K562 (cell line): Measurements from ENCODE around the gene CRADD. TPM values are rescaled to one million over a fixed set of nuclear protein-coding genes. Genes with fewer than 3 reads are reported as not detected.
A peak's percentile ranks its signal among the peaks of the same experiment; 100 is the strongest.

Experiments
- BCOR ChIP-seq: fragments of 450-650 bp; IDR thresholded peaks from 2 replicates; pipeline ENCODE4 v1.6.1; 2016
- CEBPB ChIP-seq: fragments of 450-650 bp; IDR thresholded peaks from 2 replicates; pipeline ENCODE4 v1.6.1; 2016; ENCODE audit warnings: missing genetic modification characterization, missing compliant biosample characterization
- CXXC5 ChIP-seq: fragments of 250-450 bp; sonication (Bioruptor Pico); IDR thresholded peaks from 2 replicates; pipeline ENCODE4 v1.8.0; 2022; ENCODE audit warnings: inconsistent platforms, mild to moderate bottlenecking, moderate library complexity
- FOXJ2 ChIP-seq: fragments of 200-800 bp; sonication (Bioruptor generic); IDR thresholded peaks from 2 replicates; pipeline ENCODE4 v1.6.1; 2016; ENCODE audit warnings: missing genetic modification characterization, missing compliant biosample characterization
- GABPB2 ChIP-seq: fragments of 250-450 bp; sonication (Bioruptor Pico); conservative IDR thresholded peaks from 2 replicates; pipeline ENCODE4 v1.5.1; 2021; ENCODE audit warnings: mild to moderate bottlenecking
- GATAD2A ChIP-seq: fragments of 450-650 bp; IDR thresholded peaks from 2 replicates; pipeline ENCODE4 v1.6.1; 2017
- NBN ChIP-seq: fragments of 450-650 bp; IDR thresholded peaks from 2 replicates; pipeline ENCODE4 v1.6.1; 2016; ENCODE audit warnings: low read depth, mild to moderate bottlenecking
- NR4A1 ChIP-seq, 2 experiments: fragments of 250-450 bp in 1 of 2; fragments of 450-650 bp in 1 of 2; sonication (Bioruptor Pico) in 1 of 2; IDR thresholded peaks; 2 replicates each; pipeline versions ENCODE4 v1.4.0 to v1.6.1; 2016 to 2020; ENCODE audit warnings: mild to moderate bottlenecking in 2 of 2, missing compliant biosample characterization in 1 of 2, missing genetic modification characterization in 1 of 2, moderate library complexity in 1 of 2
- RAD21 ChIP-seq, 2 experiments: fragments of 250-450 bp in 1 of 2; fragments of 450-650 bp in 1 of 2; sonication (Bioruptor Pico) in 1 of 2; formaldehyde crosslinking in 1 of 2; IDR thresholded peaks in 1 of 2; conservative IDR thresholded peaks in 1 of 2; 2 replicates each; pipeline versions ENCODE4 v1.4.0 to v1.8.0; 2020 to 2022; ENCODE audit warnings: mild to moderate bottlenecking in 2 of 2, moderate library complexity in 1 of 2
- SIN3A ChIP-seq, 2 experiments: fragments of 150-350 bp in 1 of 2; IDR thresholded peaks; 2 replicates each; pipeline ENCODE4 v1.6.1; 2011 to 2016; ENCODE audit warnings: borderline replicate concordance in 2 of 2, low read depth in 2 of 2, low read length in 2 of 2, mild to moderate bottlenecking in 2 of 2, moderate library complexity in 2 of 2; ENCODE audit not compliant: control insufficient read depth in 1 of 2
- TEAD4 ChIP-seq, 2 experiments: sonication (generic) in 1 of 2; formaldehyde crosslinking in 1 of 2; IDR thresholded peaks; 2 replicates each; pipeline versions ENCODE4 v1.6.1 to v1.8.0; 2012 to 2022; ENCODE audit warnings: borderline replicate concordance in 1 of 2, inconsistent platforms in 1 of 2, low read length in 1 of 2, mild to moderate bottlenecking in 1 of 2, missing genetic modification reagents in 1 of 2
- ZFP1 ChIP-seq: fragments of 450-650 bp; formaldehyde crosslinking; IDR thresholded peaks from 2 replicates; pipeline ENCODE4 v1.4.0; 2020; ENCODE audit warnings: mild to moderate bottlenecking, mixed read lengths
- ZNF583 ChIP-seq: fragments of 250-450 bp; sonication (Bioruptor Pico); IDR thresholded peaks from 2 replicates; pipeline ENCODE4 v1.4.0; 2020
- polyA plus RNA-seq, 8 experiments: library from polyadenylated mRNA; depleted of rRNA in 4 of 8; stranded (reverse) in 5 of 8; unstranded in 3 of 8; fragments of >200 nt; fragmentation: Nextera tagmentation in 2 of 8; fragmentation: Illumina TruSeq in 1 of 8; extraction: Ambion mirVana in 2 of 8; extraction: Trizol in 1 of 8; gene quantifications; 2 replicates each; pipeline versions ENCODE4 v1.2.1 to v1.2.3, GENCODE V29; 2011 to 2014; ENCODE audit warnings: inconsistent platforms in 1 of 8, missing spikeins in 1 of 8
- total RNA-seq, 7 experiments: library from RNA; depleted of rRNA in 6 of 7; stranded (reverse); fragments of >200 nt in 6 of 7; fragmentation: Illumina TruSeq in 2 of 7; extraction: Trizol in 2 of 7; gene quantifications; 2 replicates each; pipeline versions ENCODE4 v1.2.1 to v1.2.3, GENCODE V29; 2011 to 2021; ENCODE audit warnings: low replicate concordance in 1 of 7
- TF ChIP-seq, protein P1 (sequence below): fragments of 200-400 bp; formaldehyde crosslinking; IDR thresholded peaks from 2 replicates; pipeline ENCODE4 v1.6.1; 2017; ENCODE audit warnings: mild to moderate bottlenecking, low read depth, low read length, moderate library complexity
- TF ChIP-seq, protein P2 (sequence below), 2 experiments: fragments of 450-650 bp; IDR thresholded peaks; 2 replicates each; pipeline ENCODE4 v1.6.1; 2016
- TF ChIP-seq, protein P3 (sequence below): fragments of 250-450 bp; sonication (Bioruptor Pico); IDR thresholded peaks from 2 replicates; pipeline ENCODE4 v1.4.0; 2020
- TF ChIP-seq, protein P4 (sequence below), 3 experiments: fragments of 200-800 bp in 1 of 3; fragments of 250-450 bp in 1 of 3; fragments of 450-650 bp in 1 of 3; sonication (Bioruptor Pico) in 1 of 3; sonication (Bioruptor generic) in 1 of 3; formaldehyde crosslinking in 1 of 3; IDR thresholded peaks; 2 replicates each; pipeline versions ENCODE4 v1.6.1 to v1.8.0; 2016 to 2022; ENCODE audit warnings: mild to moderate bottlenecking in 2 of 3, missing genetic modification characterization in 2 of 3, missing compliant biosample characterization in 1 of 3, moderate library complexity in 1 of 3

Gene CRADD
- total and polyA plus RNA-seq, 9 of the 15 experiments (the other 6 are each of a cell fraction or from before 2014, with no cell fraction given): 20.5 to 41.1 (median 25.9) TPM

DNA sequence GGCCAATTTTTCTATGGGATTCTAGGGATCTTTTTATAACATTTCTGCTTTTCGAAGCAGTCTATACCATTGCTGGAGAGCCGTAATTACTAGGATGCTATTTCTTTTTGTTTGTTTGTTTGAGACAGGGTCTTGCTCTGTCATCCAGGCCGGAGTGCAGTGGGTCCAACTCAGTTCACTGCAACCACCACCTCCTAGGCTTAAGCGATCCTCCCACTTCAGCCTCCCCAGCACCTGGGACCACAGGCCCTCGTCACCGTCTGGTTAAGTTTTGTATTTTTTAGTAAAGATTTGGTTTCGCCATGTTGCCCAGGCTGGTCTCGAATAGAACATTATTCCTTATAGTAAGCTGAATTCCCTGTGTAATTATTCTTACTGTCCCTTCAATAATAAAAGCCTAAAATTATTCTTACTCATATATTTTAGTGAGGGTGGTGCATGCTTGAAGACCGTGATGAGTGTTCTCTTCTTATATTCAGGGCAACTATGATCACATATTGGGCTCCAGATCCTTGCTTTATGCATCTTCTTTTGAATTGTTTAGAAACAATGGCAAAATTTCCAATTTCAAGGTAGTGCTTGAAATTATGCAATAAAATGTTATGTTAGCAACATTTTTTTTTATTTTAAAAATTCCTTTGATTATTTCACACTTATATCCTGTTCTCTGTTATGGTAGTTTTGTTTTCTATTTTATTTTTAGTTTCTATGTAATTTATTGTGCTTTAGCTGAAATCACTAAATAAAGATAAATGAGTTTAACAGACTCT, 66.2 kb downstream of the CRADD start (continued):
- TF ChIP-seq NR4A1 (CRISPR knock-in tag; IDR thresholded peaks at IDR 0.05) (no peak), NR4A1 (tag; IDR thresholded peaks at IDR 0.05) (no peak), SIN3A (IDR thresholded peaks at IDR 0.05; ENCODE audit: borderline replicate concordance in 2 of 2, control insufficient read depth in 1 of 2, low read depth in 2 of 2, low read length in 2 of 2) (no peak), GATAD2A (no peak), BCOR (no peak), GABPB2 (no peak), NBN (peak; percentile 41; the same call in 1 of the 2 replicates), RAD21 (CRISPR knock-in tag; conservative IDR thresholded peaks at IDR 0.05 in 1 of 2, IDR thresholded peaks at IDR 0.05 in 1 of 2) (0 out of 4 replicates have a peak, but pooled peaks of 1 of the 2 experiments have one; percentile 7), TEAD4 (IDR thresholded peaks at IDR 0.05; ENCODE audit: low read length) (no peak), TEAD4 (CRISPR knock-in tag; IDR thresholded peaks at IDR 0.05; ENCODE audit: borderline replicate concordance) (no peak), FOXJ2 (tag) (no peak), ZFP1 (CRISPR knock-in tag) (no peak), ZNF583 (CRISPR knock-in tag) (peak; percentile 41; the same call in 1 of the 2 replicates), CXXC5 (CRISPR knock-in tag) (peak; percentile 27; the same call in 1 of the 2 replicates), CEBPB (tag) (peak; percentile 61)
- TF ChIP-seq, protein P1, sequence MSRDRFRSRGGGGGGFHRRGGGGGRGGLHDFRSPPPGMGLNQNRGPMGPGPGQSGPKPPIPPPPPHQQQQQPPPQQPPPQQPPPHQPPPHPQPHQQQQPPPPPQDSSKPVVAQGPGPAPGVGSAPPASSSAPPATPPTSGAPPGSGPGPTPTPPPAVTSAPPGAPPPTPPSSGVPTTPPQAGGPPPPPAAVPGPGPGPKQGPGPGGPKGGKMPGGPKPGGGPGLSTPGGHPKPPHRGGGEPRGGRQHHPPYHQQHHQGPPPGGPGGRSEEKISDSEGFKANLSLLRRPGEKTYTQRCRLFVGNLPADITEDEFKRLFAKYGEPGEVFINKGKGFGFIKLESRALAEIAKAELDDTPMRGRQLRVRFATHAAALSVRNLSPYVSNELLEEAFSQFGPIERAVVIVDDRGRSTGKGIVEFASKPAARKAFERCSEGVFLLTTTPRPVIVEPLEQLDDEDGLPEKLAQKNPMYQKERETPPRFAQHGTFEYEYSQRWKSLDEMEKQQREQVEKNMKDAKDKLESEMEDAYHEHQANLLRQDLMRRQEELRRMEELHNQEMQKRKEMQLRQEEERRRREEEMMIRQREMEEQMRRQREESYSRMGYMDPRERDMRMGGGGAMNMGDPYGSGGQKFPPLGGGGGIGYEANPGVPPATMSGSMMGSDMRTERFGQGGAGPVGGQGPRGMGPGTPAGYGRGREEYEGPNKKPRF: no peak
- TF ChIP-seq, protein P2, sequence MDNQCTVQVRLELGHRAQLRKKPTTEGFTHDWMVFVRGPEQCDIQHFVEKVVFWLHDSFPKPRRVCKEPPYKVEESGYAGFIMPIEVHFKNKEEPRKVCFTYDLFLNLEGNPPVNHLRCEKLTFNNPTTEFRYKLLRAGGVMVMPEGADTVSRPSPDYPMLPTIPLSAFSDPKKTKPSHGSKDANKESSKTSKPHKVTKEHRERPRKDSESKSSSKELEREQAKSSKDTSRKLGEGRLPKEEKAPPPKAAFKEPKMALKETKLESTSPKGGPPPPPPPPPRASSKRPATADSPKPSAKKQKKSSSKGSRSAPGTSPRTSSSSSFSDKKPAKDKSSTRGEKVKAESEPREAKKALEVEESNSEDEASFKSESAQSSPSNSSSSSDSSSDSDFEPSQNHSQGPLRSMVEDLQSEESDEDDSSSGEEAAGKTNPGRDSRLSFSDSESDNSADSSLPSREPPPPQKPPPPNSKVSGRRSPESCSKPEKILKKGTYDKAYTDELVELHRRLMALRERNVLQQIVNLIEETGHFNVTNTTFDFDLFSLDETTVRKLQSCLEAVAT (IDR thresholded peaks at IDR 0.05): peak in 1 of 2 experiments; percentile 39; a peak in 1 of 4 replicates
- TF ChIP-seq, protein P3, sequence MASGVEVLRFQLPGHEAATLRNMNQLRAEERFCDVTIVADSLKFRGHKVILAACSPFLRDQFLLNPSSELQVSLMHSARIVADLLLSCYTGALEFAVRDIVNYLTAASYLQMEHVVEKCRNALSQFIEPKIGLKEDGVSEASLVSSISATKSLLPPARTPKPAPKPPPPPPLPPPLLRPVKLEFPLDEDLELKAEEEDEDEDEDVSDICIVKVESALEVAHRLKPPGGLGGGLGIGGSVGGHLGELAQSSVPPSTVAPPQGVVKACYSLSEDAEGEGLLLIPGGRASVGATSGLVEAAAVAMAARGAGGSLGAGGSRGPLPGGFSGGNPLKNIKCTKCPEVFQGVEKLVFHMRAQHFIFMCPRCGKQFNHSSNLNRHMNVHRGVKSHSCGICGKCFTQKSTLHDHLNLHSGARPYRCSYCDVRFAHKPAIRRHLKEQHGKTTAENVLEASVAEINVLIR (CRISPR knock-in tag): peak; percentile 19; the same call in 1 of the 2 replicates
- TF ChIP-seq, protein P4, sequence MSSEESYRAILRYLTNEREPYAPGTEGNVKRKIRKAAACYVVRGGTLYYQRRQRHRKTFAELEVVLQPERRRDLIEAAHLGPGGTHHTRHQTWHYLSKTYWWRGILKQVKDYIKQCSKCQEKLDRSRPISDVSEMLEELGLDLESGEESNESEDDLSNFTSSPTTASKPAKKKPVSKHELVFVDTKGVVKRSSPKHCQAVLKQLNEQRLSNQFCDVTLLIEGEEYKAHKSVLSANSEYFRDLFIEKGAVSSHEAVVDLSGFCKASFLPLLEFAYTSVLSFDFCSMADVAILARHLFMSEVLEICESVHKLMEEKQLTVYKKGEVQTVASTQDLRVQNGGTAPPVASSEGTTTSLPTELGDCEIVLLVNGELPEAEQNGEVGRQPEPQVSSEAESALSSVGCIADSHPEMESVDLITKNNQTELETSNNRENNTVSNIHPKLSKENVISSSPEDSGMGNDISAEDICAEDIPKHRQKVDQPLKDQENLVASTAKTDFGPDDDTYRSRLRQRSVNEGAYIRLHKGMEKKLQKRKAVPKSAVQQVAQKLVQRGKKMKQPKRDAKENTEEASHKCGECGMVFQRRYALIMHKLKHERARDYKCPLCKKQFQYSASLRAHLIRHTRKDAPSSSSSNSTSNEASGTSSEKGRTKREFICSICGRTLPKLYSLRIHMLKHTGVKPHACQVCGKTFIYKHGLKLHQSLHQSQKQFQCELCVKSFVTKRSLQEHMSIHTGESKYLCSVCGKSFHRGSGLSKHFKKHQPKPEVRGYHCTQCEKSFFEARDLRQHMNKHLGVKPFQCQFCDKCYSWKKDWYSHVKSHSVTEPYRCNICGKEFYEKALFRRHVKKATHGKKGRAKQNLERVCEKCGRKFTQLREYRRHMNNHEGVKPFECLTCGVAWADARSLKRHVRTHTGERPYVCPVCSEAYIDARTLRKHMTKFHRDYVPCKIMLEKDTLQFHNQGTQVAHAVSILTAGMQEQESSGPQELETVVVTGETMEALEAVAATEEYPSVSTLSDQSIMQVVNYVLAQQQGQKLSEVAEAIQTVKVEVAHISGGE (CRISPR knock-in tag; IDR thresholded peaks at IDR 0.05): 0 out of 6 replicates have a peak, but pooled peaks of 1 of the 3 experiments have one; percentile 2
